WTC11 (cell line): Measurements from ENCODE around the gene DCLRE1A. TPM values are rescaled to one million over a fixed set of nuclear protein-coding genes. Genes with fewer than 3 reads are reported as not detected.
A peak's percentile ranks its signal among the peaks of the same experiment; 100 is the strongest.

ENCODE experiments used
- ATAC-seq: fragments of 200-7000 bp; cut with Tn5 transposase; 2 replicates; pipeline ENCODE4 v1.10.0; 2021; ENCODE audit warnings: mild to moderate bottlenecking, moderate library complexity
- Bru-seq: library from RNA; stranded (reverse); fragments of 400-500 nt; gene quantifications from one replicate; lab custom pipeline; 2021; lab: Mats Ljungman, UMichigan
- CTCF ChIA-PET: fragments of 300-600 bp; sonication (Branson Sonifier 250); formaldehyde crosslinking; loops from one replicate; lab custom pipeline; 2021; ENCODE audit warnings: antibody characterized with exemption; lab: Charles Lee
- POLR2A ChIA-PET: fragments of 350-600 bp; sonication (Branson Sonifier 250); formaldehyde crosslinking; loops from one replicate; lab custom pipeline; 2021; ENCODE audit warnings: antibody characterized with exemption; lab: Charles Lee
- DNase-seq: peaks from one replicate; pipeline ENCODE4 v3.0.0; 2021; ENCODE audit warnings: low spot score
- H3K27ac Mint-ChIP-seq: 2 replicates; pipeline ENCODE4 v1.8.0; 2021; ENCODE audit warnings: mixed read lengths
- H3K27me3 Mint-ChIP-seq: 2 replicates; pipeline ENCODE4 v1.8.0; 2021; ENCODE audit warnings: low read depth, mild to moderate bottlenecking, moderate library complexity, mixed read lengths
- H3K36me3 Mint-ChIP-seq: 2 replicates; pipeline ENCODE4 v1.8.0; 2021; ENCODE audit warnings: mixed read lengths
- H3K4me1 Mint-ChIP-seq: 2 replicates; pipeline ENCODE4 v1.8.0; 2022; ENCODE audit warnings: mixed read lengths
- H3K4me3 Mint-ChIP-seq: 2 replicates; pipeline ENCODE4 v1.8.0; 2021; ENCODE audit warnings: mild to moderate bottlenecking, moderate library complexity, mixed read lengths
- H3K9me3 Mint-ChIP-seq: 2 replicates; pipeline ENCODE4 v1.8.0; 2021; ENCODE audit warnings: mixed read lengths
- FOXJ3 ChIP-seq: sonication (generic); formaldehyde crosslinking; IDR thresholded peaks from 2 replicates; pipeline ENCODE4 v1.9.0; 2021; ENCODE audit warnings: missing genetic modification reagents, mild to moderate bottlenecking, borderline replicate concordance
- FOXK1 ChIP-seq: sonication (generic); formaldehyde crosslinking; IDR thresholded peaks from 2 replicates; pipeline ENCODE4 v1.8.0; 2022; ENCODE audit warnings: mild to moderate bottlenecking, moderate library complexity, missing genetic modification reagents
- HMGA2 ChIP-seq: fragments of 250-450 bp; sonication (Bioruptor Pico); IDR thresholded peaks from 2 replicates; pipeline ENCODE4 v1.4.0; 2021; ENCODE audit warnings: mild to moderate bottlenecking, moderate library complexity
- JUN ChIP-seq: sonication (generic); formaldehyde crosslinking; IDR thresholded peaks from 2 replicates; pipeline ENCODE4 v1.8.0; 2023; ENCODE audit warnings: mild to moderate bottlenecking, missing genetic modification reagents
- KAT7 ChIP-seq: sonication (generic); formaldehyde crosslinking; IDR thresholded peaks from 2 replicates; pipeline ENCODE4 v1.8.1; 2023; ENCODE audit warnings: missing genetic modification reagents, mild to moderate bottlenecking, borderline replicate concordance
- NFATC4 ChIP-seq: fragments of 250-450 bp; sonication (Bioruptor Pico); IDR thresholded peaks from 2 replicates; pipeline ENCODE4 v1.9.0; 2021; ENCODE audit warnings: mild to moderate bottlenecking
- OVOL2 ChIP-seq: fragments of 250-450 bp; sonication (Bioruptor Pico); IDR thresholded peaks from 2 replicates; pipeline ENCODE4 v1.9.0; 2021; ENCODE audit warnings: mild to moderate bottlenecking, borderline replicate concordance
- PRRX2 ChIP-seq: fragments of 250-450 bp; sonication (Bioruptor Pico); IDR thresholded peaks from 2 replicates; pipeline ENCODE4 v1.8.0; 2021; ENCODE audit warnings: mild to moderate bottlenecking
- ZBTB21 ChIP-seq: sonication (generic); formaldehyde crosslinking; IDR thresholded peaks from 2 replicates; pipeline ENCODE4 v1.8.1; 2023; ENCODE audit warnings: mild to moderate bottlenecking, missing genetic modification reagents, borderline replicate concordance
- ZNF138 ChIP-seq: sonication (generic); formaldehyde crosslinking; conservative IDR thresholded peaks from 2 replicates; pipeline ENCODE4 v1.8.1; 2022; ENCODE audit warnings: mild to moderate bottlenecking, moderate library complexity, missing genetic modification reagents
- ZNF423 ChIP-seq: fragments of 250-450 bp; sonication (Bioruptor Pico); IDR thresholded peaks from 2 replicates; pipeline ENCODE4 v2.1.2; 2022; ENCODE audit warnings: mild to moderate bottlenecking, moderate library complexity
- long read RNA-seq, 3 experiments: library from RNA in 1 of 3; library from capped mRNA in 1 of 3; library from polyadenylated mRNA in 1 of 3; unstranded in 2 of 3; stranded (forward) in 1 of 3; transcript quantifications; one replicate each; pipeline ENCODE4 v2.0.0, GENCODE V29; 2021
- total RNA-seq: library from RNA; stranded (reverse); gene quantifications from 3 replicates; pipeline ENCODE4 v1.2.3, GENCODE V29; 2021
- TF ChIP-seq, protein P1 (sequence below): sonication (generic); formaldehyde crosslinking; IDR thresholded peaks from 2 replicates; pipeline ENCODE4 v1.8.0; 2023; ENCODE audit warnings: mild to moderate bottlenecking, missing genetic modification reagents
- TF ChIP-seq, protein P2 (sequence below): sonication (generic); formaldehyde crosslinking; IDR thresholded peaks from 2 replicates; pipeline ENCODE4 v1.8.0; 2022; ENCODE audit warnings: mild to moderate bottlenecking, missing genetic modification reagents
- TF ChIP-seq, protein P3 (sequence below): sonication (generic); formaldehyde crosslinking; IDR thresholded peaks from 2 replicates; pipeline ENCODE4 v1.8.0; 2023; ENCODE audit warnings: missing genetic modification reagents, mild to moderate bottlenecking, borderline replicate concordance
- TF ChIP-seq, protein P4 (sequence below): sonication (generic); formaldehyde crosslinking; conservative IDR thresholded peaks from 2 replicates; pipeline ENCODE4 v1.8.1; 2022; ENCODE audit warnings: mild to moderate bottlenecking, missing genetic modification reagents
- TF ChIP-seq, protein P5 (sequence below): sonication (generic); formaldehyde crosslinking; IDR thresholded peaks from 2 replicates; pipeline ENCODE4 v1.8.1; 2023; ENCODE audit warnings: mild to moderate bottlenecking, missing genetic modification reagents
- TF ChIP-seq, protein P6 (sequence below): fragments of 250-450 bp; sonication (Bioruptor Pico); IDR thresholded peaks from 2 replicates; pipeline ENCODE4 v1.9.0; 2021; ENCODE audit warnings: mild to moderate bottlenecking
- TF ChIP-seq, protein P7 (sequence below): sonication (generic); formaldehyde crosslinking; IDR thresholded peaks from 2 replicates; pipeline ENCODE4 v1.8.1; 2023; ENCODE audit warnings: mild to moderate bottlenecking, moderate library complexity, missing genetic modification reagents
- TF ChIP-seq, protein P8 (sequence below): sonication (generic); formaldehyde crosslinking; IDR thresholded peaks from 2 replicates; pipeline ENCODE4 v1.8.1; 2022; ENCODE audit warnings: mild to moderate bottlenecking, moderate library complexity, missing genetic modification reagents

Gene DCLRE1A
- total RNA-seq: 10.5 to 11.8 TPM (median 11.3 TPM) in 3 replicates
- percentile 79 among the genes with signal in this experiment for Bru-seq, nascent RNA
- long read RNA-seq, experiment 1, full-length matches to known transcripts: 73 of 82 reads
- long read RNA-seq, experiment 1, partial matches to known transcripts: 3 of 82 reads
- long read RNA-seq, experiment 1, other reads (novel, unspliced or antisense): 6 of 82 reads
- long read RNA-seq, experiment 2, full-length matches to known transcripts: 14 of 21 reads
- long read RNA-seq, experiment 2, partial matches to known transcripts: 4 of 21 reads
- long read RNA-seq, experiment 2, other reads (novel, unspliced or antisense): 3 of 21 reads
- long read RNA-seq, experiment 3: 0 reads

DNA sequence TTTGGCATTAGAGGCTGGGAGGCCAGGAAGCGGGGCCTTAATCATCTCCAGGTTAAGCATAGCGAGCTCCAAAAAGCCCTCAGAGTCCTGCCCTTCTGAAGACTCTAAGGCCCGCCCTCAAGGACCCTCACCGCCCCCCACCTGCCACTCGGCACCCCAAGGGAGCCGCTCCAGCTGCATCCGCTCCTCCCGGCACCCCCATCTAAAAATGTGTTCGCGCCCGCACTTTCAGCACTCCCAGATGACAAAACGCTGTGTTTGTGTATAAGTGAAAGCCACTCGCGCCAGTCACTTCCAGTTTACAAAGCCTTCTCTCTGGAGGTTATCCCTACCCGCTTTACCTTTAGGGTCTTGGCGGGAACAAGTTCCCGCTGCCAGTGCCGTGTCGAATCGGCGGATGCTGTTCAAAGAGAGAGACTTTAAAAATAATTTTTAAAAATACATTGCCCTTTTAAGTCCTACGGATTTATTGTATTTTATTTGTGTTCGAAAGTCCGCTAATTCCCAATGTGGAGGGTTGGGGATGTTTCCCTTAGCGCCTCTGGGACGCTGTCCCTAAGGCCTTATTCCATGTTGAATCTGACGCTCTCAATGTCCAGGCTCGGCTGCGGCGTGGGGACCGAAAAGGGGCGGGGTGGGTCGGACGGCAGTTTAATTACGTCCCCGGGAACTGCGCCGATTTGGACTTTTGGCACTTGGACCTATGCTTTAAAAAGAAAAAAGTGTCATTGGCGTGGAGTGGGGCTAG is at the start of gene DCLRE1A, which contains the start of gene NHLRC2:
DCLRE1A (minus strand) TSS at position 70 of the 748 bp plus-strand sequence. CDS start 900 bp downstream, outside the sequence.
NHLRC2 (plus strand) TSS at position 649 of the 748 bp plus-strand sequence. CDS start 212 bp downstream, outside the sequence.
- H3K36me3 Mint-ChIP-seq: peaks cover 11% of the 10 kb centered on the region
- CTCF ChIA-PET: interaction anchor here (0.6 kb wide), 1 partner anchor 149 kb away, joined by 3 read pairs; no protein-coding TSS in a partner anchor
- POLR2A ChIA-PET: interaction anchor here (0.6 kb wide), 1 partner anchor 303 kb away, joined by 7 read pairs; no protein-coding TSS in a partner anchor
- TF ChIP-seq KAT7 (no peak), ZBTB21 (no peak), ZNF138 (CRISPR knock-in tag) (no peak), PRRX2 (no peak), ZNF423 (CRISPR knock-in tag) (peak; percentile 52; the same call in 1 of the 2 replicates), FOXK1 (CRISPR knock-in tag) (no peak), FOXJ3 (no peak), JUN (CRISPR knock-in tag) (no peak), NFATC4 (CRISPR knock-in tag) (no peak), OVOL2 (CRISPR knock-in tag) (no peak), HMGA2 (0 out of 2 replicates have a peak, but pooled peaks have one; percentile 14)
- TF ChIP-seq, protein P1, sequence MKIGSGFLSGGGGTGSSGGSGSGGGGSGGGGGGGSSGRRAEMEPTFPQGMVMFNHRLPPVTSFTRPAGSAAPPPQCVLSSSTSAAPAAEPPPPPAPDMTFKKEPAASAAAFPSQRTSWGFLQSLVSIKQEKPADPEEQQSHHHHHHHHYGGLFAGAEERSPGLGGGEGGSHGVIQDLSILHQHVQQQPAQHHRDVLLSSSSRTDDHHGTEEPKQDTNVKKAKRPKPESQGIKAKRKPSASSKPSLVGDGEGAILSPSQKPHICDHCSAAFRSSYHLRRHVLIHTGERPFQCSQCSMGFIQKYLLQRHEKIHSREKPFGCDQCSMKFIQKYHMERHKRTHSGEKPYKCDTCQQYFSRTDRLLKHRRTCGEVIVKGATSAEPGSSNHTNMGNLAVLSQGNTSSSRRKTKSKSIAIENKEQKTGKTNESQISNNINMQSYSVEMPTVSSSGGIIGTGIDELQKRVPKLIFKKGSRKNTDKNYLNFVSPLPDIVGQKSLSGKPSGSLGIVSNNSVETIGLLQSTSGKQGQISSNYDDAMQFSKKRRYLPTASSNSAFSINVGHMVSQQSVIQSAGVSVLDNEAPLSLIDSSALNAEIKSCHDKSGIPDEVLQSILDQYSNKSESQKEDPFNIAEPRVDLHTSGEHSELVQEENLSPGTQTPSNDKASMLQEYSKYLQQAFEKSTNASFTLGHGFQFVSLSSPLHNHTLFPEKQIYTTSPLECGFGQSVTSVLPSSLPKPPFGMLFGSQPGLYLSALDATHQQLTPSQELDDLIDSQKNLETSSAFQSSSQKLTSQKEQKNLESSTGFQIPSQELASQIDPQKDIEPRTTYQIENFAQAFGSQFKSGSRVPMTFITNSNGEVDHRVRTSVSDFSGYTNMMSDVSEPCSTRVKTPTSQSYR: 0 out of 2 replicates have a peak, but pooled peaks have one; percentile 34
- TF ChIP-seq, protein P2, sequence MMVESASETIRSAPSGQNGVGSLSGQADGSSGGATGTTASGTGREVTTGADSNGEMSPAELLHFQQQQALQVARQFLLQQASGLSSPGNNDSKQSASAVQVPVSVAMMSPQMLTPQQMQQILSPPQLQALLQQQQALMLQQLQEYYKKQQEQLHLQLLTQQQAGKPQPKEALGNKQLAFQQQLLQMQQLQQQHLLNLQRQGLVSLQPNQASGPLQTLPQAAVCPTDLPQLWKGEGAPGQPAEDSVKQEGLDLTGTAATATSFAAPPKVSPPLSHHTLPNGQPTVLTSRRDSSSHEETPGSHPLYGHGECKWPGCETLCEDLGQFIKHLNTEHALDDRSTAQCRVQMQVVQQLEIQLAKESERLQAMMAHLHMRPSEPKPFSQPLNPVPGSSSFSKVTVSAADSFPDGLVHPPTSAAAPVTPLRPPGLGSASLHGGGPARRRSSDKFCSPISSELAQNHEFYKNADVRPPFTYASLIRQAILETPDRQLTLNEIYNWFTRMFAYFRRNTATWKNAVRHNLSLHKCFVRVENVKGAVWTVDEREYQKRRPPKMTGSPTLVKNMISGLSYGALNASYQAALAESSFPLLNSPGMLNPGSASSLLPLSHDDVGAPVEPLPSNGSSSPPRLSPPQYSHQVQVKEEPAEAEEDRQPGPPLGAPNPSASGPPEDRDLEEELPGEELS: no peak
- TF ChIP-seq, protein P3, sequence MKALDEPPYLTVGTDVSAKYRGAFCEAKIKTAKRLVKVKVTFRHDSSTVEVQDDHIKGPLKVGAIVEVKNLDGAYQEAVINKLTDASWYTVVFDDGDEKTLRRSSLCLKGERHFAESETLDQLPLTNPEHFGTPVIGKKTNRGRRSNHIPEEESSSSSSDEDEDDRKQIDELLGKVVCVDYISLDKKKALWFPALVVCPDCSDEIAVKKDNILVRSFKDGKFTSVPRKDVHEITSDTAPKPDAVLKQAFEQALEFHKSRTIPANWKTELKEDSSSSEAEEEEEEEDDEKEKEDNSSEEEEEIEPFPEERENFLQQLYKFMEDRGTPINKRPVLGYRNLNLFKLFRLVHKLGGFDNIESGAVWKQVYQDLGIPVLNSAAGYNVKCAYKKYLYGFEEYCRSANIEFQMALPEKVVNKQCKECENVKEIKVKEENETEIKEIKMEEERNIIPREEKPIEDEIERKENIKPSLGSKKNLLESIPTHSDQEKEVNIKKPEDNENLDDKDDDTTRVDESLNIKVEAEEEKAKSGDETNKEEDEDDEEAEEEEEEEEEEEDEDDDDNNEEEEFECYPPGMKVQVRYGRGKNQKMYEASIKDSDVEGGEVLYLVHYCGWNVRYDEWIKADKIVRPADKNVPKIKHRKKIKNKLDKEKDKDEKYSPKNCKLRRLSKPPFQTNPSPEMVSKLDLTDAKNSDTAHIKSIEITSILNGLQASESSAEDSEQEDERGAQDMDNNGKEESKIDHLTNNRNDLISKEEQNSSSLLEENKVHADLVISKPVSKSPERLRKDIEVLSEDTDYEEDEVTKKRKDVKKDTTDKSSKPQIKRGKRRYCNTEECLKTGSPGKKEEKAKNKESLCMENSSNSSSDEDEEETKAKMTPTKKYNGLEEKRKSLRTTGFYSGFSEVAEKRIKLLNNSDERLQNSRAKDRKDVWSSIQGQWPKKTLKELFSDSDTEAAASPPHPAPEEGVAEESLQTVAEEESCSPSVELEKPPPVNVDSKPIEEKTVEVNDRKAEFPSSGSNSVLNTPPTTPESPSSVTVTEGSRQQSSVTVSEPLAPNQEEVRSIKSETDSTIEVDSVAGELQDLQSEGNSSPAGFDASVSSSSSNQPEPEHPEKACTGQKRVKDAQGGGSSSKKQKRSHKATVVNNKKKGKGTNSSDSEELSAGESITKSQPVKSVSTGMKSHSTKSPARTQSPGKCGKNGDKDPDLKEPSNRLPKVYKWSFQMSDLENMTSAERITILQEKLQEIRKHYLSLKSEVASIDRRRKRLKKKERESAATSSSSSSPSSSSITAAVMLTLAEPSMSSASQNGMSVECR (CRISPR knock-in tag): 0 out of 2 replicates have a peak, but pooled peaks have one; percentile 35
- TF ChIP-seq, protein P4, sequence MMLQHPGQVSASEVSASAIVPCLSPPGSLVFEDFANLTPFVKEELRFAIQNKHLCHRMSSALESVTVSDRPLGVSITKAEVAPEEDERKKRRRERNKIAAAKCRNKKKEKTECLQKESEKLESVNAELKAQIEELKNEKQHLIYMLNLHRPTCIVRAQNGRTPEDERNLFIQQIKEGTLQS (CRISPR knock-in tag): no peak
- TF ChIP-seq, protein P5, sequence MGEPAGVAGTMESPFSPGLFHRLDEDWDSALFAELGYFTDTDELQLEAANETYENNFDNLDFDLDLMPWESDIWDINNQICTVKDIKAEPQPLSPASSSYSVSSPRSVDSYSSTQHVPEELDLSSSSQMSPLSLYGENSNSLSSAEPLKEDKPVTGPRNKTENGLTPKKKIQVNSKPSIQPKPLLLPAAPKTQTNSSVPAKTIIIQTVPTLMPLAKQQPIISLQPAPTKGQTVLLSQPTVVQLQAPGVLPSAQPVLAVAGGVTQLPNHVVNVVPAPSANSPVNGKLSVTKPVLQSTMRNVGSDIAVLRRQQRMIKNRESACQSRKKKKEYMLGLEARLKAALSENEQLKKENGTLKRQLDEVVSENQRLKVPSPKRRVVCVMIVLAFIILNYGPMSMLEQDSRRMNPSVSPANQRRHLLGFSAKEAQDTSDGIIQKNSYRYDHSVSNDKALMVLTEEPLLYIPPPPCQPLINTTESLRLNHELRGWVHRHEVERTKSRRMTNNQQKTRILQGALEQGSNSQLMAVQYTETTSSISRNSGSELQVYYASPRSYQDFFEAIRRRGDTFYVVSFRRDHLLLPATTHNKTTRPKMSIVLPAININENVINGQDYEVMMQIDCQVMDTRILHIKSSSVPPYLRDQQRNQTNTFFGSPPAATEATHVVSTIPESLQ (CRISPR knock-in tag): no peak
- TF ChIP-seq, protein P6, sequence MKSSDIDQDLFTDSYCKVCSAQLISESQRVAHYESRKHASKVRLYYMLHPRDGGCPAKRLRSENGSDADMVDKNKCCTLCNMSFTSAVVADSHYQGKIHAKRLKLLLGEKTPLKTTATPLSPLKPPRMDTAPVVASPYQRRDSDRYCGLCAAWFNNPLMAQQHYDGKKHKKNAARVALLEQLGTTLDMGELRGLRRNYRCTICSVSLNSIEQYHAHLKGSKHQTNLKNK (CRISPR knock-in tag): no peak
- TF ChIP-seq, protein P7, sequence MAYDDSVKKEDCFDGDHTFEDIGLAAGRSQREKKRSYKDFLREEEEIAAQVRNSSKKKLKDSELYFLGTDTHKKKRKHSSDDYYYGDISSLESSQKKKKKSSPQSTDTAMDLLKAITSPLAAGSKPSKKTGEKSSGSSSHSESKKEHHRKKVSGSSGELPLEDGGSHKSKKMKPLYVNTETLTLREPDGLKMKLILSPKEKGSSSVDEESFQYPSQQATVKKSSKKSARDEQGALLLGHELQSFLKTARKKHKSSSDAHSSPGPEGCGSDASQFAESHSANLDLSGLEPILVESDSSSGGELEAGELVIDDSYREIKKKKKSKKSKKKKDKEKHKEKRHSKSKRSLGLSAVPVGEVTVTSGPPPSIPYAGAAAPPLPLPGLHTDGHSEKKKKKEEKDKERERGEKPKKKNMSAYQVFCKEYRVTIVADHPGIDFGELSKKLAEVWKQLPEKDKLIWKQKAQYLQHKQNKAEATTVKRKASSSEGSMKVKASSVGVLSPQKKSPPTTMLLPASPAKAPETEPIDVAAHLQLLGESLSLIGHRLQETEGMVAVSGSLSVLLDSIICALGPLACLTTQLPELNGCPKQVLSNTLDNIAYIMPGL (CRISPR knock-in tag): no peak
- TF ChIP-seq, protein P8, sequence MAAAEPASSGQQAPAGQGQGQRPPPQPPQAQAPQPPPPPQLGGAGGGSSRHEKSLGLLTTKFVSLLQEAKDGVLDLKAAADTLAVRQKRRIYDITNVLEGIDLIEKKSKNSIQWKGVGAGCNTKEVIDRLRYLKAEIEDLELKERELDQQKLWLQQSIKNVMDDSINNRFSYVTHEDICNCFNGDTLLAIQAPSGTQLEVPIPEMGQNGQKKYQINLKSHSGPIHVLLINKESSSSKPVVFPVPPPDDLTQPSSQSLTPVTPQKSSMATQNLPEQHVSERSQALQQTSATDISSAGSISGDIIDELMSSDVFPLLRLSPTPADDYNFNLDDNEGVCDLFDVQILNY (CRISPR knock-in tag): 0 out of 2 replicates have a peak, but pooled peaks have one; percentile 70

More for the DNA sequence above, at the start of gene DCLRE1A, which contains the start of gene NHLRC2:
- Mint-ChIP-seq H3K27me3 (no peaks in the 10 kb centered on the region), H3K27ac (peak within 1 kb of the TSS; percentile 98), H3K4me1 (peaks cover 25% of the 10 kb centered on the region), H3K9me3 (no peaks in the 10 kb centered on the region), H3K4me3 (peak within 1 kb of the TSS; percentile 96)
- ATAC-seq (peak; percentile 82), DNase-seq (peak; percentile 67)
